Ovary (tissue), 3 donors: Measurements from ENCODE around the gene LEF1.

Experiments
- EP300 ChIP-seq: sonication (generic); formaldehyde crosslinking; IDR thresholded peaks from one replicate; pipeline ENCODE4 v1.6.1; 2017; ENCODE audit warnings: antibody characterized with exemption
- POLR2A ChIP-seq: fragments of 450-650 bp; IDR thresholded peaks from one replicate; pipeline ENCODE4 v1.6.1; 2017; ENCODE audit warnings: antibody characterized with exemption, mild to moderate bottlenecking, moderate library complexity
- TF ChIP-seq, protein P1 (sequence below), 3 donors: fragments of 450-650 bp in 2 of 3; fragments of 200-600 bp in 1 of 3; IDR thresholded peaks; one replicate each; pipeline versions ENCODE4 v1.5.1 to v1.8.0; 2016 to 2022; ENCODE audit warnings: antibody characterized with exemption in 3 of 3, mild to moderate bottlenecking in 1 of 3
- donor health status: DM: no; HTN: no; CAD: no.

DNA sequence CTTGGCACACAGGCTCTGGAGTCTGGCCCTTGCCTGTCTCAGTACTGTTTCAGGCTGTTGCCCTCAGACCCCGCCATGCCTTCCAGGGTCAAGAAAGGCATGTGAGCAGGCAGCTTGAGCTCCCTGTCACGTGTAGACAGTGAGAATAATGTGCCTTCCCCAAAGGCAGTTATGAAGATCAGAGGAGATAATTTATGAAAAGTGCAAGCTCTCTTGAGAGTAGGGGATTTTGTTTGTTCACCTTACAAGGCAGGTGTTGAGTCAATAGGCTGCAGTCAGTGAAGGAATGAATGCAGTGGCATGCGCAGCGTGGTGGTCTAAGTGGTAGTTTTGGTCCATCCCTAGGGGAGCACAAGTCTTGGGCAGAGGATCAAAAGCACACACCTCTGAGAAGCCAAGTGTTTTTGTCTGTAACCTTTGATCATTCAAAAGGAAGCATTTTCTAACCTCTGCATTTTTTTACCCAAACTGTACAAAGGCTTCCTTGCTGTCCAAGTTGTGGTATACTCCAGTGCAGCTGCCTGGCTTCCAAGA is 164.7 kb downstream of the LEF1 start:
- TF ChIP-seq POLR2A, result no peak
- TF ChIP-seq, protein P1, sequence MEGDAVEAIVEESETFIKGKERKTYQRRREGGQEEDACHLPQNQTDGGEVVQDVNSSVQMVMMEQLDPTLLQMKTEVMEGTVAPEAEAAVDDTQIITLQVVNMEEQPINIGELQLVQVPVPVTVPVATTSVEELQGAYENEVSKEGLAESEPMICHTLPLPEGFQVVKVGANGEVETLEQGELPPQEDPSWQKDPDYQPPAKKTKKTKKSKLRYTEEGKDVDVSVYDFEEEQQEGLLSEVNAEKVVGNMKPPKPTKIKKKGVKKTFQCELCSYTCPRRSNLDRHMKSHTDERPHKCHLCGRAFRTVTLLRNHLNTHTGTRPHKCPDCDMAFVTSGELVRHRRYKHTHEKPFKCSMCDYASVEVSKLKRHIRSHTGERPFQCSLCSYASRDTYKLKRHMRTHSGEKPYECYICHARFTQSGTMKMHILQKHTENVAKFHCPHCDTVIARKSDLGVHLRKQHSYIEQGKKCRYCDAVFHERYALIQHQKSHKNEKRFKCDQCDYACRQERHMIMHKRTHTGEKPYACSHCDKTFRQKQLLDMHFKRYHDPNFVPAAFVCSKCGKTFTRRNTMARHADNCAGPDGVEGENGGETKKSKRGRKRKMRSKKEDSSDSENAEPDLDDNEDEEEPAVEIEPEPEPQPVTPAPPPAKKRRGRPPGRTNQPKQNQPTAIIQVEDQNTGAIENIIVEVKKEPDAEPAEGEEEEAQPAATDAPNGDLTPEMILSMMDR (IDR thresholded peaks at IDR 0.05), result no peak
- no peak for TF ChIP-seq EP300
